Liver (tissue), 9 donors: ENCODE measurements around the gene UBR3. TPM values are rescaled to one million over a fixed set of nuclear protein-coding genes. Genes with fewer than 3 reads are reported as not detected.

Source experiments
- DNase-seq: peaks from one replicate; pipeline ENCODE4 v3.0.0-alpha.2; 2017; ENCODE audit warnings: low spot score
- H3K27ac ChIP-seq, 2 donors: one replicate each; pipeline ENCODE4 v1.7.0; 2013; ENCODE audit warnings: inconsistent platforms in 2 of 2, low read length in 2 of 2, control low read depth in 1 of 2, low read depth in 1 of 2, mild to moderate bottlenecking in 1 of 2
- H3K27me3 ChIP-seq, 4 donors: one replicate each; pipeline versions ENCODE4 v1.6.1 to v1.7.0; 2013; ENCODE audit warnings: low read length in 3 of 4, inconsistent platforms in 1 of 4, mild to moderate bottlenecking in 1 of 4, moderate library complexity in 1 of 4; ENCODE audit not compliant: control insufficient read depth in 4 of 4, insufficient read depth in 4 of 4
- H3K36me3 ChIP-seq, 4 donors: one replicate each; pipeline versions ENCODE4 v1.6.1 to v1.7.0; 2013; ENCODE audit warnings: low read length in 3 of 4, mild to moderate bottlenecking in 3 of 4, low read depth in 1 of 4, moderate library complexity in 1 of 4; ENCODE audit not compliant: control insufficient read depth in 4 of 4, insufficient read depth in 3 of 4
- H3K4me1 ChIP-seq, 4 donors: one replicate each; pipeline versions ENCODE4 v1.6.1 to v1.7.0; 2013; ENCODE audit warnings: low read length in 3 of 4, mild to moderate bottlenecking in 3 of 4, moderate library complexity in 1 of 4; ENCODE audit not compliant: control insufficient read depth in 4 of 4, insufficient read depth in 4 of 4
- H3K4me3 ChIP-seq, 3 donors: one replicate each; pipeline versions ENCODE4 v1.6.1 to v1.7.0; 2013; ENCODE audit warnings: low read length in 3 of 3, control low read depth in 1 of 3, low read depth in 1 of 3, mild to moderate bottlenecking in 1 of 3
- H3K9ac ChIP-seq, 2 donors: one replicate each; pipeline ENCODE4 v1.7.0; 2013; ENCODE audit warnings: low read length in 2 of 2, mild to moderate bottlenecking in 2 of 2, moderate library complexity in 2 of 2, control low read depth in 1 of 2, low read depth in 1 of 2
- H3K9me3 ChIP-seq, 4 donors: one replicate each; pipeline versions ENCODE4 v1.6.1 to v1.7.0; 2013; ENCODE audit warnings: low read length in 3 of 4; ENCODE audit not compliant: control insufficient read depth in 4 of 4
- ATF3 ChIP-seq: IDR thresholded peaks from 2 replicates; pipeline ENCODE4 v1.6.1; 2016; ENCODE audit warnings: antibody characterized with exemption
- CTCF ChIP-seq: fragments of 150-350 bp; IDR thresholded peaks from 2 replicates; pipeline ENCODE4 v1.5.1; 2017; ENCODE audit warnings: improper control_type of control experiment, low read depth, low read length; ENCODE audit not compliant: missing input control
- EGR1 ChIP-seq, 2 donors: IDR thresholded peaks; 2 replicates each; pipeline ENCODE4 v1.6.1; 2016 to 2018; ENCODE audit warnings: antibody characterized with exemption in 2 of 2, low read depth in 2 of 2
- FOXA1 ChIP-seq: IDR thresholded peaks from 2 replicates; pipeline ENCODE4 v1.6.1; 2016; ENCODE audit warnings: antibody characterized with exemption
- FOXA2 ChIP-seq: IDR thresholded peaks from 2 replicates; pipeline ENCODE4 v1.6.1; 2016; ENCODE audit warnings: antibody characterized with exemption
- GABPA ChIP-seq, 2 donors: IDR thresholded peaks in 1 of 2; conservative IDR thresholded peaks in 1 of 2; 2 replicates each; pipeline ENCODE4 v1.6.1; 2016; ENCODE audit warnings: antibody characterized with exemption in 2 of 2, mild to moderate bottlenecking in 1 of 2, moderate library complexity in 1 of 2
- HNF4A ChIP-seq, 2 donors: conservative IDR thresholded peaks; 2 replicates each; pipeline ENCODE4 v1.6.1; 2016; ENCODE audit warnings: antibody characterized with exemption in 2 of 2, mild to moderate bottlenecking in 2 of 2
- HNF4G ChIP-seq: IDR thresholded peaks from 2 replicates; pipeline ENCODE4 v1.6.1; 2016; ENCODE audit warnings: antibody characterized with exemption
- JUND ChIP-seq, 2 donors: IDR thresholded peaks; 2 replicates each; pipeline ENCODE4 v1.6.1; 2016; ENCODE audit warnings: antibody characterized with exemption in 2 of 2
- MAX ChIP-seq: IDR thresholded peaks from 2 replicates; pipeline ENCODE4 v1.6.1; 2016; ENCODE audit warnings: antibody characterized with exemption
- NR2F2 ChIP-seq: IDR thresholded peaks from 2 replicates; pipeline ENCODE4 v1.6.1; 2016; ENCODE audit warnings: antibody characterized with exemption
- RAD21 ChIP-seq, 2 donors: IDR thresholded peaks; 2 replicates each; pipeline ENCODE4 v1.6.1; 2016; ENCODE audit warnings: antibody characterized with exemption in 2 of 2, mild to moderate bottlenecking in 2 of 2
- REST ChIP-seq: IDR thresholded peaks from 2 replicates; pipeline ENCODE4 v1.6.1; 2016; ENCODE audit warnings: antibody characterized with exemption, mild to moderate bottlenecking
- RXRA ChIP-seq, 2 donors: IDR thresholded peaks; 2 replicates each; pipeline ENCODE4 v1.6.1; 2017 to 2018; ENCODE audit warnings: antibody characterized with exemption in 2 of 2, mild to moderate bottlenecking in 1 of 2
- SP1 ChIP-seq: IDR thresholded peaks from 2 replicates; pipeline ENCODE4 v1.6.1; 2018; ENCODE audit warnings: antibody characterized with exemption, mild to moderate bottlenecking
- TAF1 ChIP-seq: conservative IDR thresholded peaks from 2 replicates; pipeline ENCODE4 v1.6.1; 2016; ENCODE audit warnings: antibody characterized with exemption, mild to moderate bottlenecking
- YY1 ChIP-seq: IDR thresholded peaks from 2 replicates; pipeline ENCODE4 v1.6.1; 2016; ENCODE audit warnings: antibody characterized with exemption, mild to moderate bottlenecking
- ZBTB33 ChIP-seq: IDR thresholded peaks from 2 replicates; pipeline ENCODE4 v1.6.1; 2016; ENCODE audit warnings: antibody characterized with exemption
- WGBS: extraction: QIAGEN DNeasy Blood & Tissue Kit; methylation state at CpG from one replicate; pipeline ENCODE4 v1.1.7; 2013; 5-methylcytosine and 5-hydroxymethylcytosine counted together
- polyA plus RNA-seq, 2 donors: library from polyadenylated mRNA; stranded (reverse) in 1 of 2; unstranded in 1 of 2; fragments of 200-250 nt in 1 of 2; fragments of >200 nt in 1 of 2; fragmentation: Nextera tagmentation in 1 of 2; extraction: Ambion mirVana in 1 of 2; gene quantifications; one replicate each; pipeline versions ENCODE4 v1.2.1 to v1.2.3, GENCODE V29; 2013 to 2015
- total RNA-seq, 2 donors: library from RNA; depleted of rRNA; stranded (reverse); fragments of >200 nt; gene quantifications; one replicate each; pipeline ENCODE4 v1.2.3, GENCODE V29; 2014
- donor health status: healthy.
- donor health status: healthy.
- donor health status: healthy.
- donor health status: healthy.
- donor health status: healthy.

UBR3 gene
- total and polyA plus RNA-seq, 4 donors, result 8.5 to 69.4 (median 28.4) TPM

GRCh38 chr2:169803480-169803879, 23.8 kb upstream of the UBR3 start:
- H3K4me1 ChIP-seq, result peaks cover 0 to 6% (median 4%) of the 10 kb centered on the region in 4 donors
- DNase-seq, result no peak
- no peak overlapping the region for H3K4me3 ChIP-seq
- no peak overlapping the region for H3K27ac ChIP-seq
- peaks cover 2 to 33% (median 29%) of the 10 kb centered on the region in 4 donors for H3K36me3 ChIP-seq
- TF ChIP-seq RAD21 (IDR thresholded peaks at IDR 0.05), result no peak
- no peak for TF ChIP-seq FOXA2
- TF ChIP-seq RXRA (IDR thresholded peaks at IDR 0.05), result no peak
- TF ChIP-seq CTCF, result no peak
- no peak for TF ChIP-seq NR2F2
- TF ChIP-seq JUND (IDR thresholded peaks at IDR 0.05), result no peak
- no peak for TF ChIP-seq SP1
- TF ChIP-seq YY1, result no peak
- no peak for TF ChIP-seq TAF1
- TF ChIP-seq GABPA (IDR thresholded peaks at IDR 0.05 in 1 of 2, conservative IDR thresholded peaks at IDR 0.05 in 1 of 2), result no peak
- no peak for TF ChIP-seq HNF4G
- TF ChIP-seq FOXA1, result no peak
- TF ChIP-seq HNF4A (conservative IDR thresholded peaks at IDR 0.05), result no peak
- no peak for TF ChIP-seq MAX
- no peak for TF ChIP-seq ATF3
- H3K27me3 ChIP-seq, result no peaks in the 10 kb centered on the region
- H3K9me3 ChIP-seq, result no peaks in the 10 kb centered on the region
- WGBS, result 96% methylated on average over 9 of the region's 9 CpGs
- no peak overlapping the region for H3K9ac ChIP-seq

GRCh38 chr2:169806586-169806985, 20.7 kb upstream of the UBR3 start:
- H3K9ac ChIP-seq, result no peak overlapping the region
- TF ChIP-seq MAX (no peak), JUND (IDR thresholded peaks at IDR 0.05) (no peak)
- no peak overlapping the region for H3K27ac ChIP-seq
- H3K9me3 ChIP-seq, result no peaks in the 10 kb centered on the region
- peaks cover 4 to 50% (median 44%) of the 10 kb centered on the region in 4 donors for H3K36me3 ChIP-seq
- no peak overlapping the region for H3K4me3 ChIP-seq
- H3K27me3 ChIP-seq, result no peaks in the 10 kb centered on the region
- H3K4me1 ChIP-seq, result peaks cover 0 to 2% (median 0%) of the 10 kb centered on the region in 4 donors
- no peak for DNase-seq

GRCh38 chr2:169808221-169808620, 19.0 kb upstream of the UBR3 start:
- H3K4me3 ChIP-seq, result no peak overlapping the region
- TF ChIP-seq ZBTB33, result no peak
- TF ChIP-seq FOXA2, result no peak
- TF ChIP-seq ATF3, result no peak
- no peak for TF ChIP-seq REST
- TF ChIP-seq TAF1, result no peak
- TF ChIP-seq EGR1 (IDR thresholded peaks at IDR 0.05; ENCODE audit: low read depth in 2 of 2), result no peak
- no peak for TF ChIP-seq RXRA (IDR thresholded peaks at IDR 0.05)
- no peak for TF ChIP-seq YY1
- no peak for TF ChIP-seq SP1
- TF ChIP-seq RAD21 (IDR thresholded peaks at IDR 0.05), result no peak
- no peak for TF ChIP-seq MAX
- TF ChIP-seq FOXA1, result no peak
- no peak for TF ChIP-seq GABPA (IDR thresholded peaks at IDR 0.05 in 1 of 2, conservative IDR thresholded peaks at IDR 0.05 in 1 of 2)
- no peak for TF ChIP-seq NR2F2
- no peak for DNase-seq
- H3K27ac ChIP-seq, result no peak overlapping the region
- H3K36me3 ChIP-seq, result peaks cover 4 to 56% (median 49%) of the 10 kb centered on the region in 4 donors
- H3K4me1 ChIP-seq, result no peaks in the 10 kb centered on the region
- H3K9me3 ChIP-seq, result no peaks in the 10 kb centered on the region
- H3K9ac ChIP-seq, result no peak overlapping the region
- WGBS, result 84% methylated on average over 4 of the region's 4 CpGs
- H3K27me3 ChIP-seq, result no peaks in the 10 kb centered on the region
